Rectal smooth muscle tissue (tissue), 1 donor: ENCODE measurements around the gene TNS2.
"Not testable (repeated sequence)": the region's sequence is repeated elsewhere in the genome, so short reads cannot be mapped to it uniquely, and the experiment has no call there.

ENCODE experiments used
- H3K27ac ChIP-seq: one replicate; pipeline ENCODE4 v1.7.0; 2013; ENCODE audit warnings: low read depth, low read length, inconsistent platforms
- H3K27me3 ChIP-seq: one replicate; pipeline ENCODE4 v1.7.0; 2013; ENCODE audit warnings: low read length; ENCODE audit not compliant: control insufficient read depth, insufficient read depth
- H3K36me3 ChIP-seq: one replicate; pipeline ENCODE4 v1.7.0; 2013; ENCODE audit warnings: low read length; ENCODE audit not compliant: control insufficient read depth, insufficient read depth
- H3K4me1 ChIP-seq: one replicate; pipeline ENCODE4 v1.7.0; 2013; ENCODE audit warnings: low read length; ENCODE audit not compliant: control insufficient read depth, insufficient read depth
- H3K4me3 ChIP-seq: one replicate; pipeline ENCODE4 v1.7.0; 2013; ENCODE audit warnings: low read length
- H3K9ac ChIP-seq: one replicate; pipeline ENCODE4 v1.7.0; 2013; ENCODE audit warnings: low read length

Gene TNS2

GRCh38 chr12:53090105-53090504 is 40.2 kb downstream of the TNS2 start:
- Histone ChIP-seq H3K27me3 (no peaks in the 10 kb centered on the region), H3K4me3 (no peak overlapping the region), H3K27ac (no peak overlapping the region)

GRCh38 chr12:53090554-53090953 is 40.7 kb downstream of the TNS2 start:
- no peaks in the 10 kb centered on the region for H3K4me1 ChIP-seq
- no peak overlapping the region for H3K27ac ChIP-seq
- no peak overlapping the region for H3K4me3 ChIP-seq
- H3K9ac ChIP-seq: no peak overlapping the region
- no peaks in the 10 kb centered on the region for H3K27me3 ChIP-seq
- no peaks in the 10 kb centered on the region for H3K36me3 ChIP-seq

More at GRCh38 chr12:53090105-53090504, 40.2 kb downstream of the TNS2 start:
- no peaks in the 10 kb centered on the region for H3K4me1 ChIP-seq
- H3K36me3 ChIP-seq: no peaks in the 10 kb centered on the region
- H3K9ac ChIP-seq: no peak overlapping the region

GRCh38 chr12:53091756-53092155 is 41.9 kb downstream of the TNS2 start:
- Histone ChIP-seq H3K4me3 (no peak overlapping the region), H3K36me3 (no peaks in the 10 kb centered on the region), H3K27me3 (no peaks in the 10 kb centered on the region), H3K9ac (no peak overlapping the region), H3K4me1 (no peaks in the 10 kb centered on the region), H3K27ac (no peak overlapping the region)

GRCh38 chr12:53093777-53094393 is 44.0 kb downstream of the TNS2 start:
- H3K4me1 ChIP-seq: peaks cover under 1% of the 10 kb centered on the region
- H3K4me3 ChIP-seq: no peak overlapping the region
- H3K36me3 ChIP-seq: no peaks in the 10 kb centered on the region
- H3K27ac ChIP-seq: no peak overlapping the region
- no peaks in the 10 kb centered on the region for H3K27me3 ChIP-seq
- H3K9ac ChIP-seq: no peak overlapping the region

- Histone ChIP-seq H3K4me1 (peaks cover 6% of the 10 kb centered on the region), H3K27me3 (no peaks in the 10 kb centered on the region), H3K27ac (no peak overlapping the region), H3K4me3 (no peak overlapping the region), H3K36me3 (no peaks in the 10 kb centered on the region), H3K9ac (no peak overlapping the region)
These were observed 44.5 kb downstream of the TNS2 start for GRCh38 chr12:53094394-53094787.

- H3K27me3 ChIP-seq, H3K9ac ChIP-seq, H3K36me3 ChIP-seq, H3K27ac ChIP-seq, H3K4me1 ChIP-seq, H3K4me3 ChIP-seq: not testable (repeated sequence)
These were observed 45.1 kb downstream of the TNS2 start for GRCh38 chr12:53094796-53095595.

- not testable (repeated sequence) for H3K27ac ChIP-seq, H3K36me3 ChIP-seq, H3K4me3 ChIP-seq, H3K4me1 ChIP-seq, H3K27me3 ChIP-seq, H3K9ac ChIP-seq
These were observed 45.7 kb downstream of the TNS2 start for GRCh38 chr12:53095596-53095895.

- peaks cover 6% of the 10 kb centered on the region for H3K4me1 ChIP-seq
- no peak overlapping the region for H3K9ac ChIP-seq
- H3K4me3 ChIP-seq: no peak overlapping the region
- peak overlapping the region; percentile 41 for H3K27ac ChIP-seq
- no peaks in the 10 kb centered on the region for H3K27me3 ChIP-seq
- H3K36me3 ChIP-seq: no peaks in the 10 kb centered on the region
These were observed 46.4 kb downstream of the TNS2 start for GRCh38 chr12:53096089-53096741.

DNA sequence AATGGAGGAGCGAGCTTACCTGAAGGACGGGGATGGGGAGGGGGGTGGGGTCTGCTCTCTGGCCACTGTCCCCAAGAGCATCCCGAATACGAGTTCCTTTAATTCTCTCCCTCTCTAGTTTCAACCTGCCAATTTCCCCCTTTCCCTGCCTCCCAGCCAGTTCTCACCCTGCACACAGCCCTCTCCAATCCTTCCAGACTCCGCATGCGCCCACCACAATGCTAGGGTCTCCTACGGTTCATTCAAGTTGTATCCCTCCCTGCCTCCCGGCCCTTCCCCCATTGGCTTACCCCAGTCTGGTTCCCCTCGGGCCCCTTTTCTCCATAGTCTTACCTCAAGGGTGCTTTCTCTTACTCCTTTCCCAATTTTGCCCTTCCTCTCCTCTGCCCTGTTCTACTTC is 46.9 kb downstream of the TNS2 start:
- Histone ChIP-seq H3K9ac (no peak overlapping the region), H3K36me3 (no peaks in the 10 kb centered on the region), H3K27ac (peak overlapping the region; percentile 21), H3K27me3 (no peaks in the 10 kb centered on the region), H3K4me3 (peak overlapping the region; percentile 77), H3K4me1 (peaks cover 6% of the 10 kb centered on the region)

DNA sequence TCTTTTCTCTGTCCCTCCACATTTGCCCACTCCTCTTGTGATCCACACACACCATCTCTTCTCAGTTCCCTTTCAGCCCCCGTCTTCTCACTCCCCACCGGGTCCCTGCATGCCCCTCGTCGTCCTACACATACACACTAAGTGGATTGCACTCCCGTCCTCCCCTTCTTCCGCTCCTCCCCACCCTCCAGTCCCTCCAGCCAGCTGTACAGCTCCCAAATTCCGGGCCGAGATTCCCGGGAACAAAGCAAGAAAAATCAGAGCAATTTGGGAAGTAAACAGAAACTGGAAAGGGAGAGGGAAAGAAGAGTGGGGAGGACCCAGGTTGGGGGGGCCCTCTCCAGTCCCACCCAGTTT is 47.3 kb downstream of the TNS2 start:
- no peak overlapping the region for H3K9ac ChIP-seq
- peak overlapping the region; percentile 67 for H3K27ac ChIP-seq
- H3K4me3 ChIP-seq: peak overlapping the region; percentile 77

GRCh38 chr12:53097564-53098353 is 47.9 kb downstream of the TNS2 start, which contains the start of gene IGFBP6:
IGFBP6 (plus strand) TSS chr12:53097667; CDS start chr12:53097718, 51 bp downstream.
- peak within 1 kb of the TSS; percentile 22 for H3K9ac ChIP-seq
- no peaks in the 10 kb centered on the region for H3K27me3 ChIP-seq
- no peaks in the 10 kb centered on the region for H3K36me3 ChIP-seq
- H3K27ac ChIP-seq: peak within 1 kb of the TSS; percentile 76
- peaks cover 6% of the 10 kb centered on the region for H3K4me1 ChIP-seq
- peak within 1 kb of the TSS; percentile 77 for H3K4me3 ChIP-seq

More for the DNA sequence above, 47.3 kb downstream of the TNS2 start:
- no peaks in the 10 kb centered on the region for H3K27me3 ChIP-seq
- H3K36me3 ChIP-seq: no peaks in the 10 kb centered on the region
- peaks cover 6% of the 10 kb centered on the region for H3K4me1 ChIP-seq

GRCh38 chr12:53098354-53098981 is 48.6 kb downstream of the TNS2 start:
- H3K27ac ChIP-seq: peak overlapping the region; percentile 76

More at GRCh38 chr12:53098354-53098981, 48.6 kb downstream of the TNS2 start:
- Histone ChIP-seq H3K9ac (no peak overlapping the region), H3K4me3 (peak overlapping the region; percentile 77), H3K27me3 (no peaks in the 10 kb centered on the region), H3K36me3 (no peaks in the 10 kb centered on the region), H3K4me1 (peaks cover 6% of the 10 kb centered on the region)
